Stimulated activated CD4-positive, alpha-beta T cell treated with anti-CD3 and anti-CD28 coated beads, TNF-alpha, amount 100 ng/mL, for 24 hours (primary cell): ENCODE measurements around the gene TRAF3IP1.
"Not testable (repeated sequence)": the region's sequence is repeated elsewhere in the genome, so short reads cannot be mapped to it uniquely, and the experiment has no call there.

Experiments used
- DNase-seq, 3 experiments: peaks; one replicate each; pipeline ENCODE4 v3.0.0-alpha.2; 2020; ENCODE audit warnings: low read depth in 3 of 3

The TRAF3IP1 gene

GRCh38 chr2:238320246-238320647, at the start of gene TRAF3IP1:
Gene TRAF3IP1, plus strand, starts transcription at chr2:238320518. Its CDS starts 145 bp downstream, at chr2:238320663.
- DNase-seq = peak; percentile 73 to 87 (median 73)

GRCh38 chr2:238270606-238271005, 49.7 kb upstream of the TRAF3IP1 start:
- no peak for DNase-seq

GRCh38 chr2:238271061-238271554, 49.2 kb upstream of the TRAF3IP1 start:
- DNase-seq = no peak

GRCh38 chr2:238271686-238272085, 48.6 kb upstream of the TRAF3IP1 start:
- DNase-seq = not testable (repeated sequence)

GRCh38 chr2:238272156-238272555, 48.2 kb upstream of the TRAF3IP1 start:
- no peak for DNase-seq

GRCh38 chr2:238273433-238273832, 46.9 kb upstream of the TRAF3IP1 start:
- not testable (repeated sequence) for DNase-seq

GRCh38 chr2:238274152-238274865, 46.0 kb upstream of the TRAF3IP1 start:
- no peak for DNase-seq

- no peak for DNase-seq
Observed at GRCh38 chr2:238277695-238278094, 42.6 kb upstream of the TRAF3IP1 start.

GRCh38 chr2:238278626-238279323, 41.5 kb upstream of the TRAF3IP1 start:
- no peak for DNase-seq

- DNase-seq = no peak
Observed at GRCh38 chr2:238279324-238279682, 41.0 kb upstream of the TRAF3IP1 start.

GRCh38 chr2:238280083-238280825, 40.1 kb upstream of the TRAF3IP1 start:
- no peak for DNase-seq

- no peak for DNase-seq
Observed at GRCh38 chr2:238281826-238282480, 38.4 kb upstream of the TRAF3IP1 start.

- DNase-seq = no peak
Observed at GRCh38 chr2:238282861-238283738, 37.2 kb upstream of the TRAF3IP1 start.

- no peak for DNase-seq
Observed at GRCh38 chr2:238284802-238285515, 35.4 kb upstream of the TRAF3IP1 start.

GRCh38 chr2:238285653-238286082, 34.6 kb upstream of the TRAF3IP1 start:
- DNase-seq = no peak

- no peak for DNase-seq
Observed at GRCh38 chr2:238286095-238286494, 34.2 kb upstream of the TRAF3IP1 start.

GRCh38 chr2:238286551-238286950, 33.8 kb upstream of the TRAF3IP1 start:
- no peak for DNase-seq

GRCh38 chr2:238286987-238287736, 33.2 kb upstream of the TRAF3IP1 start:
- peak in 2 of 3 experiments; percentile 23 to 31 for DNase-seq
